Loucy (cell line): ENCODE data around the gene HOXD1.

ENCODE experiments used
- CTCF ChIP-seq: fragments of 200-600 bp; sonication (generic); conservative IDR thresholded peaks from 2 replicates; pipeline ENCODE4 v1.5.1; 2014; ENCODE audit warnings: mild to moderate bottlenecking, antibody characterized with exemption, low read length
- EZH2phosphoT487 ChIP-seq: fragments of 200-600 bp; IDR thresholded peaks from 2 replicates; pipeline ENCODE4 v1.6.1; 2018; ENCODE audit warnings: antibody characterized with exemption, mild to moderate bottlenecking, moderate library complexity, borderline replicate concordance

GRCh38 chr2:176187200-176187898 lies 1.1 kb upstream of the HOXD1 start:
- TF ChIP-seq CTCF = no peak
- TF ChIP-seq EZH2phosphoT487 = no peak
